GM19099 (cell line): ENCODE data around the gene ATF7IP2.

ENCODE experiments used
- POLR2A ChIP-seq: IDR thresholded peaks from 3 replicates; pipeline ENCODE4 v1.6.1; 2011; ENCODE audit warnings: low read depth; ENCODE audit not compliant: insufficient read length; ENCODE audit errors: extremely low read depth

Gene ATF7IP2

GRCh38 chr16:10412935-10413601, 27.2 kb downstream of the ATF7IP2 start:
- no peak for TF ChIP-seq POLR2A

- no peak for TF ChIP-seq POLR2A
These were observed 33.8 kb downstream of the ATF7IP2 start for GRCh38 chr16:10419701-10420100.

GRCh38 chr16:10421596-10421995, 35.7 kb downstream of the ATF7IP2 start:
- no peak for TF ChIP-seq POLR2A

- no peak for TF ChIP-seq POLR2A
These were observed 42.7 kb downstream of the ATF7IP2 start for GRCh38 chr16:10428433-10429168.

- no peak for TF ChIP-seq POLR2A
These were observed 55.9 kb downstream of the ATF7IP2 start for GRCh38 chr16:10441726-10442125.

- no peak for TF ChIP-seq POLR2A
These were observed 61.4 kb downstream of the ATF7IP2 start for GRCh38 chr16:10447289-10447688.

GRCh38 chr16:10453159-10453510, 67.3 kb downstream of the ATF7IP2 start:
- TF ChIP-seq POLR2A = no peak

GRCh38 chr16:10465821-10466220, 80.0 kb downstream of the ATF7IP2 start:
- TF ChIP-seq POLR2A = no peak

- no peak for TF ChIP-seq POLR2A
These were observed 80.5 kb downstream of the ATF7IP2 start for GRCh38 chr16:10466313-10466712.

- TF ChIP-seq POLR2A = no peak
These were observed 81.0 kb downstream of the ATF7IP2 start for GRCh38 chr16:10466861-10467260.

- no peak for TF ChIP-seq POLR2A
These were observed 94.3 kb downstream of the ATF7IP2 start for GRCh38 chr16:10480151-10480550.

- no peak for TF ChIP-seq POLR2A
These were observed 99.3 kb downstream of the ATF7IP2 start for GRCh38 chr16:10485159-10485558.

- TF ChIP-seq POLR2A = no peak
These were observed 100.0 kb downstream of the ATF7IP2 start for GRCh38 chr16:10485698-10486382.

- no peak for TF ChIP-seq POLR2A
These were observed 104.3 kb downstream of the ATF7IP2 start for GRCh38 chr16:10490141-10490540.

- no peak for TF ChIP-seq POLR2A
These were observed 107.4 kb downstream of the ATF7IP2 start for GRCh38 chr16:10493276-10493675.
